ENCODE results near the gene DUS1L. TPM values are rescaled to one million over a fixed set of nuclear protein-coding genes. Genes with fewer than 3 reads are reported as not detected.
A peak's percentile ranks its signal among the peaks of the same experiment; 100 is the strongest.

The DUS1L gene
- total and polyA plus RNA-seq, 2 donors (not counting 1 experiment from before 2014, with no cell fraction given): 109 to 241 TPM

- Histone ChIP-seq H3K4me3 (ENCODE audit: control extremely low read depth in 1 of 5, extremely low read depth in 1 of 5, insufficient read depth in 1 of 5, low read depth in 2 of 5, low read length in 4 of 5) (no peak overlapping the region), H3K27ac (ENCODE audit: low read length in 2 of 2) (no peak overlapping the region), H2AFZ (ENCODE audit: insufficient read depth, low read depth, low read length, poor library complexity, severe bottlenecking) (no peak overlapping the region), H3K79me2 (ENCODE audit: control insufficient read depth, insufficient read depth, low read length) (peaks cover 11% of the 10 kb centered on the region), H4K20me1 (ENCODE audit: control insufficient read depth, insufficient read depth, low read length, poor library complexity, severe bottlenecking) (peaks cover 31% of the 10 kb centered on the region), H3K9me3 (ENCODE audit: control extremely low read depth in 1 of 3, control insufficient read depth in 2 of 3, insufficient read depth in 1 of 3, low read length in 2 of 3) (peaks cover 0 to 10% (median 0%) of the 10 kb centered on the region in 3 donors), H3K27me3 (replicated peaks in 1 of 4; ENCODE audit: control extremely low read depth in 1 of 4, control insufficient read depth in 3 of 4, insufficient read depth in 4 of 4, low read length in 3 of 4) (peaks cover 0 to 44% (median 3%) of the 10 kb centered on the region in 4 experiments), H3K9ac (ENCODE audit: low read length) (no peak overlapping the region), H3K36me3 (replicated peaks in 1 of 2; ENCODE audit: control extremely low read depth in 1 of 2, control insufficient read depth in 1 of 2, extremely low read depth in 1 of 2, insufficient read depth in 2 of 2, low read length in 1 of 2) (no peaks in the 10 kb centered on the region), H3K4me2 (replicated peaks; ENCODE audit: low read depth, low read length, poor library complexity, severe bottlenecking) (peak overlapping the region; percentile 97), H3K4me1 (ENCODE audit: control insufficient read depth in 2 of 2, insufficient read depth in 2 of 2, low read length in 2 of 2) (peaks cover 18 to 25% of the 10 kb centered on the region in 2 donors)
- ChIA-PET POLR2A (interaction anchor here (1.5 kb wide), 1 partner anchor 9 kb away, joined by 4 read pairs; the partner anchor contains the start of gene DCXR), CTCF (interaction anchor here (1.3 to 3.0 kb wide), 2 partner anchors 9 to 126 kb away, joined by 3 to 41 read pairs; partner anchors contain the start of gene DCXR)
- H3K4me3 Mint-ChIP-seq: peak overlapping the region; percentile 62
- TF ChIP-seq CTCF (IDR thresholded peaks at IDR 0.05) (no peak), EZH2 (IDR thresholded peaks at IDR 0.05; ENCODE audit: borderline replicate concordance, insufficient read depth, low read depth, low read length, poor library complexity, severe bottlenecking) (no peak)
- intact Hi-C loops (cut with micrococcal nuclease): no loop called here
- 97% methylated on average over 7 of the region's 9 CpGs for WGBS (ENCODE audit: insufficient coverage)
- DNase-seq (no peak), ATAC-seq (ENCODE audit: low read depth) (no peak)
- no peak overlapping the region for H3K27ac Mint-ChIP-seq
- no peaks in the 10 kb centered on the region for H3K9me3 Mint-ChIP-seq (ENCODE audit: insufficient read depth)
- peaks cover 12% of the 10 kb centered on the region for H3K4me1 Mint-ChIP-seq
- no peaks in the 10 kb centered on the region for H3K27me3 Mint-ChIP-seq
Observed at GRCh38 chr17:82028966-82029365, 36.6 kb downstream of the DUS1L start.

GRCh38 chr17:82028246-82028645 is 37.4 kb downstream of the DUS1L start:
- CTCF ChIA-PET: interaction anchor here (1.3 kb wide), 1 partner anchor 10 kb away, joined by 3 read pairs; the partner anchor contains the start of gene DCXR
- H3K9me3 Mint-ChIP-seq (ENCODE audit: insufficient read depth): no peaks in the 10 kb centered on the region
- no peak overlapping the region for H3K27ac Mint-ChIP-seq
- intact Hi-C loops (cut with micrococcal nuclease): no loop called here
- Histone ChIP-seq H3K79me2 (ENCODE audit: control insufficient read depth, insufficient read depth, low read length) (peaks cover 13% of the 10 kb centered on the region), H3K4me2 (replicated peaks; ENCODE audit: low read depth, low read length, poor library complexity, severe bottlenecking) (no peak overlapping the region), H2AFZ (ENCODE audit: insufficient read depth, low read depth, low read length, poor library complexity, severe bottlenecking) (no peak overlapping the region), H3K4me1 (ENCODE audit: control insufficient read depth in 2 of 2, insufficient read depth in 2 of 2, low read length in 2 of 2) (peaks cover 22 to 31% of the 10 kb centered on the region in 2 donors), H3K4me3 (ENCODE audit: control extremely low read depth in 1 of 5, extremely low read depth in 1 of 5, insufficient read depth in 1 of 5, low read depth in 2 of 5, low read length in 4 of 5) (no peak overlapping the region), H3K27me3 (replicated peaks in 1 of 4; ENCODE audit: control extremely low read depth in 1 of 4, control insufficient read depth in 3 of 4, insufficient read depth in 4 of 4, low read length in 3 of 4) (peaks cover 0 to 46% (median 3%) of the 10 kb centered on the region in 4 experiments), H4K20me1 (ENCODE audit: control insufficient read depth, insufficient read depth, low read length, poor library complexity, severe bottlenecking) (peaks cover 31% of the 10 kb centered on the region), H3K27ac (ENCODE audit: low read length in 2 of 2) (no peak overlapping the region), H3K9me3 (ENCODE audit: control extremely low read depth in 1 of 3, control insufficient read depth in 2 of 3, insufficient read depth in 1 of 3, low read length in 2 of 3) (peaks cover 0 to 10% (median 0%) of the 10 kb centered on the region in 3 donors), H3K36me3 (replicated peaks in 1 of 2; ENCODE audit: control extremely low read depth in 1 of 2, control insufficient read depth in 1 of 2, extremely low read depth in 1 of 2, insufficient read depth in 2 of 2, low read length in 1 of 2) (no peaks in the 10 kb centered on the region), H3K9ac (ENCODE audit: low read length) (no peak overlapping the region)
- no peaks in the 10 kb centered on the region for H3K27me3 Mint-ChIP-seq
- H3K4me3 Mint-ChIP-seq: no peak overlapping the region
- no peak for TF ChIP-seq CTCF (IDR thresholded peaks at IDR 0.05)
- TF ChIP-seq EZH2 (IDR thresholded peaks at IDR 0.05; ENCODE audit: borderline replicate concordance, insufficient read depth, low read depth, low read length, poor library complexity, severe bottlenecking): no peak
- ATAC-seq (ENCODE audit: low read depth) (no peak), DNase-seq (no peak)
- peaks cover 16% of the 10 kb centered on the region for H3K4me1 Mint-ChIP-seq
- 98% methylated on average over 13 of the region's 13 CpGs for WGBS (ENCODE audit: insufficient coverage)
- POLR2A ChIA-PET: interaction anchor here (0.6 to 1.5 kb wide), 2 partner anchors 9 to 84 kb away, joined by 3 to 4 read pairs; partner anchors contain the start of gene DCXR
